GM23248 (cell line): ENCODE data around the gene DENND2A. TPM values are rescaled to one million over a fixed set of nuclear protein-coding genes. Genes with fewer than 3 reads are reported as not detected.

Source experiments
- DNase-seq: peaks from one replicate; pipeline ENCODE4 v3.0.0-alpha.2; 2015
- H2AFZ ChIP-seq: fragments of 200-600 bp; sonication (generic); 2 replicates; pipeline ENCODE4 v1.6.1; 2016; ENCODE audit warnings: antibody characterized with exemption
- H3F3A ChIP-seq: fragments of 200-600 bp; sonication (generic); 2 replicates; pipeline ENCODE4 v1.6.1; 2016; ENCODE audit warnings: mild to moderate bottlenecking, antibody characterized with exemption, mixed run types; ENCODE audit not compliant: insufficient read depth
- H3K27ac ChIP-seq: fragments of 200-600 bp; sonication (generic); 2 replicates; pipeline ENCODE4 v1.5.1; 2016; ENCODE audit warnings: mild to moderate bottlenecking
- H3K27me3 ChIP-seq: fragments of 200-600 bp; sonication (generic); replicated peaks from 2 replicates; pipeline ENCODE4 v1.6.1; 2016; ENCODE audit warnings: mild to moderate bottlenecking; ENCODE audit not compliant: insufficient read depth
- H3K36me3 ChIP-seq: fragments of 200-600 bp; sonication (generic); 2 replicates; pipeline ENCODE4 v1.6.1; 2016; ENCODE audit warnings: low read depth, mild to moderate bottlenecking
- H3K4me1 ChIP-seq: fragments of 200-600 bp; sonication (generic); 2 replicates; pipeline ENCODE4 v1.6.1; 2016; ENCODE audit warnings: mild to moderate bottlenecking; ENCODE audit not compliant: insufficient read depth
- H3K4me2 ChIP-seq: fragments of 200-600 bp; sonication (generic); one replicate; pipeline ENCODE4 v1.6.1; 2016; ENCODE audit warnings: mild to moderate bottlenecking; ENCODE audit not compliant: unreplicated experiment
- H3K4me3 ChIP-seq: fragments of 200-600 bp; sonication (generic); 2 replicates; pipeline ENCODE4 v1.5.1; 2016; ENCODE audit warnings: mild to moderate bottlenecking
- H3K79me2 ChIP-seq: fragments of 200-600 bp; sonication (generic); 2 replicates; pipeline ENCODE4 v1.6.1; 2016; ENCODE audit warnings: mild to moderate bottlenecking; ENCODE audit not compliant: insufficient read depth
- H3K9ac ChIP-seq: fragments of 200-600 bp; sonication (generic); 2 replicates; pipeline ENCODE4 v1.6.1; 2016; ENCODE audit warnings: mild to moderate bottlenecking
- H3K9me2 ChIP-seq: fragments of 200-600 bp; sonication (generic); 2 replicates; pipeline ENCODE4 v1.6.1; 2016; ENCODE audit warnings: mixed run types, mild to moderate bottlenecking, moderate library complexity; ENCODE audit not compliant: insufficient read depth
- H3K9me3 ChIP-seq: fragments of 200-600 bp; sonication (generic); one replicate; pipeline ENCODE4 v1.6.1; 2017; ENCODE audit warnings: low read depth
- H4K20me1 ChIP-seq: fragments of 200-600 bp; sonication (generic); 2 replicates; pipeline ENCODE4 v1.6.0; 2016; ENCODE audit not compliant: insufficient read depth
- EZH2 ChIP-seq: fragments of 200-600 bp; sonication (generic); IDR thresholded peaks from 2 replicates; pipeline ENCODE4 v1.6.1; 2018; ENCODE audit warnings: antibody characterized with exemption, mild to moderate bottlenecking; ENCODE audit not compliant: insufficient read depth, poor library complexity, severe bottlenecking
- EZH2phosphoT487 ChIP-seq: fragments of 200-600 bp; sonication (generic); IDR thresholded peaks from 2 replicates; pipeline ENCODE4 v1.6.1; 2018; ENCODE audit warnings: antibody characterized with exemption, moderate library complexity, mild to moderate bottlenecking, low read depth; ENCODE audit not compliant: insufficient read depth
- WGBS, 2 experiments: methylation state at CpG; one replicate each; pipeline ENCODE4 v1.1.6; 2015 to 2017; ENCODE audit warnings: low lambda C conversion rate in 2 of 2, low coverage in 1 of 2; ENCODE audit errors: missing lambda C conversion rate in 2 of 2; 5-methylcytosine and 5-hydroxymethylcytosine counted together
- in situ Hi-C: fragments of 300-500 bp; cut with MboI; formaldehyde crosslinking; loops from 2 replicates; pipeline ENCODE4 v1.15.0; 2020
- polyA plus RNA-seq: library from polyadenylated mRNA; unstranded; fragments of >200 nt; fragmentation: Nextera tagmentation; extraction: Ambion mirVana; gene quantifications from 2 replicates; pipeline ENCODE4 v1.2.1, GENCODE V29; 2016
- total RNA-seq: library from RNA; depleted of rRNA; stranded (reverse); fragments of >200 nt; shearing (Covaris generic); gene quantifications from 2 replicates; pipeline ENCODE4 v1.2.3, GENCODE V29; 2014

DENND2A gene
- total and polyA plus RNA-seq, 2 experiments from 2014 or later = 0.78 to 2.2 TPM

DNA sequence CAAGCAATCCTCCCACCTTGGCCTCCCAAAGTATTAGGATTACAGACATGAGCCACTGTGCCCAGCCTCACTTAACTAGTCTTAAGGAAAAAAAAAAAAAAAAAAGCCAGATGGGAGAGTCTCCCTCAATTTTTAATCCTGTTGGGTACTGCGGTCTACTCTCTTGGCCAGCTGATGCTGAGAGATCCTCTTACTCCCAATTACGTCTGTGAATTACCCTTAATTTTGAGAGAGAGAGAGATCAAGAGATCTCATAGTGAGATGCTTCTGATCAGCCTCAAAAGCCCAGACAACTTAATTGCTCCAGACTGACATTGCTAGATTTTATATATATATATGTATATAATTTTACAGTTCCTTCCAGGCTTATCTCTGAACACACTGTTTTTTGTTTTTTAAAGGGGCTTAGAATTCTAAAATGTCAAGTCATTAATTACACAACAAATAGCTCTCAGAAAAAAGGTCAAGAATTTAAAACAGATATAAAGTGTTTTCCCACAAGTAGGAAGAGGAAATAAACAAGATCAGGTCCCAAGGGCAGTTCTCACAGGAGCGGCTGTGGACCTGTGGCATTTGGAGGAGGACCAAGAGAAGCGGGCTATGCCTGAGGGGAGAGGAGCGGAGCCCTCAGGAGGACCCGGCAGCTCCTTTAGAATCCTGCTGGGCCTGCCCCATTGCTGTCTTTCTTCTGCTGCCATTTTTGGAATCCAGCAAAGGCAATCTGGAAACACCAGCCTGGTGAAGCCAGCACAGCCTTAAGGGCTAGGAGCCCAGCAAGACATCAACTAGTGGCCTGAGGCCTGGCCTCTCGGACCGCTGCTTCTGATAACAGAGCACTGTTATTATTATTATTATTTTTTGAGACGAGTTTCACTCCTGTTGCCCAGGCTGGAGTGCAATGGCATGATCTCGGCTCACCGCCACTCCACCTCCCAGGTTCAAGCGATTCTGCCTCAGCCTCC is 30.1 kb downstream of the DENND2A start:
- in situ Hi-C loops = no loop called here
- no peak for TF ChIP-seq EZH2
- no peak for TF ChIP-seq EZH2phosphoT487
- Histone ChIP-seq H3K79me2 (no peaks in the 10 kb centered on the region), H3K9me2 (no peaks in the 10 kb centered on the region), H3K9me3 (no peaks in the 10 kb centered on the region), H2AFZ (0 out of 2 replicates have a peak overlapping the region, but pooled peaks have one; percentile 13), H4K20me1 (no peaks in the 10 kb centered on the region), H3K36me3 (no peaks in the 10 kb centered on the region), H3K4me1 (peaks cover 45% of the 10 kb centered on the region), H3F3A (peaks cover 22% of the 10 kb centered on the region), H3K9ac (peak overlapping the region; percentile 26), H3K27me3 (no peaks in the 10 kb centered on the region), H3K4me3 (no peak overlapping the region), H3K4me2 (peak overlapping the region; percentile 22), H3K27ac (peak overlapping the region; percentile 73)
- 75 to 77% methylated on average over 12 of the region's 12 CpGs for WGBS, 2 experiments
- DNase-seq = peak; percentile 27

DNA sequence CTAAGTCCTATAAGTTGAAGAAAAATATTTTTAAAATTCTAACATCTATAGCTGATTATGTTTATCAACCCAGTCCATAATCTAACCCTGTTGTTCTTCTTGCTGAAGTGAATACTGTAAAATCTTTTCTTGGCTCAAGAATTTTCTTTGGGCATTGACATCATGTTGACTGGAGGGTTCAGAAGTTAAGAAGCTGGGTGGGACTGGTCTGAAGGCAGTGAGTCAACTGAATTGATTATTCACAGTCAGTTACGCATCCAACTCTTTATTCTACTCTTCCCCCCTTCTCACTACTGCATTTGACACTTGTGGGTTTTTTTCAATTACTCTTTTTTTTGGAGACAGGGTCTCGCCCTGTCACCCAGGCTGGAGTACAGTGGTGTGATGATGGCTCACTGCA is 31.0 kb downstream of the DENND2A start:
- WGBS, 2 experiments = 11 to 17% methylated on average over 2 of the region's 2 CpGs
- Histone ChIP-seq H3K79me2 (no peaks in the 10 kb centered on the region), H3K4me3 (no peak overlapping the region), H3K27me3 (no peaks in the 10 kb centered on the region), H3K4me1 (peaks cover 54% of the 10 kb centered on the region), H2AFZ (no peak overlapping the region), H3K36me3 (no peaks in the 10 kb centered on the region), H3K27ac (peak overlapping the region; percentile 73), H3K9ac (peak overlapping the region; percentile 26), H3K9me2 (no peaks in the 10 kb centered on the region), H3K4me2 (peak overlapping the region; percentile 22), H4K20me1 (no peaks in the 10 kb centered on the region), H3K9me3 (no peaks in the 10 kb centered on the region), H3F3A (peaks cover 28% of the 10 kb centered on the region)
- TF ChIP-seq EZH2 = no peak
- DNase-seq = peak; percentile 93
- in situ Hi-C loops = no loop called here

DNA sequence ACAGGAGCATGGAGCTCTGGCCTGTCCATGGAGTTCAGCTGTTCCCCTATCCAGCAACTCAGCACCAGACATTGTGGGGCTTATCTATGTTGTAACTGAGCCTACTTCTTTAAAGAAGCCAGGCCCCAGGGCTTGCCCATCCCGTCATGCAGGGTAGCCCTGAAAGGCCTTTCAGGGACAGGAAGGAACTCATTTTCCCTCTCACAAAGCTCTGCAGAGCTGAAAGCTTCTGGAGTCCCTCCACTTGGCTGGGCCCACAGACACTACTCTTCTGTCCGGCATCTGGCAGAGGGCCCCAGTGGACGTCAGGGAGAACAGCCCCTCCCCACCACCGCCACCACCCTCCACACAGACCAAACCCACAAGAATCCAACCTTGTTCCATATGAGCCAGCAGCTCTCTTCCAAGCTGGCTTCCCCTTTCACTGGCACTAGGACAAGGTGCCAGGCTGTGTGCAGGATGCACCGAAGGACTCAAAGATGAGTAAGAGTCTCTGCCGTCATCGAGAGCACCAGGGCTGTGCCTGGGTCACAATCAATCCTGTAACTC is 33.1 kb downstream of the DENND2A start:
- H3K4me1 ChIP-seq = peaks cover 61% of the 10 kb centered on the region
- H3K4me2 ChIP-seq = no peak overlapping the region
- H3K4me3 ChIP-seq = no peak overlapping the region
- H3K27ac ChIP-seq = peak overlapping the region; percentile 73
- no peaks in the 10 kb centered on the region for H3K79me2 ChIP-seq
- peak; percentile 89 for DNase-seq
- H3K9me2 ChIP-seq = no peaks in the 10 kb centered on the region
- TF ChIP-seq EZH2phosphoT487 = no peak
- TF ChIP-seq EZH2 = no peak
- 1 to 5% methylated on average over 7 of the region's 7 CpGs for WGBS, 2 experiments
- no peaks in the 10 kb centered on the region for H3K9me3 ChIP-seq
- H3F3A ChIP-seq = peaks cover 35% of the 10 kb centered on the region
- H4K20me1 ChIP-seq = no peaks in the 10 kb centered on the region
- peak overlapping the region; percentile 49 for H3K9ac ChIP-seq
- no peaks in the 10 kb centered on the region for H3K27me3 ChIP-seq
- H2AFZ ChIP-seq = peak overlapping the region; percentile 26
- in situ Hi-C loops = no loop called here
- H3K36me3 ChIP-seq = no peaks in the 10 kb centered on the region

DNA sequence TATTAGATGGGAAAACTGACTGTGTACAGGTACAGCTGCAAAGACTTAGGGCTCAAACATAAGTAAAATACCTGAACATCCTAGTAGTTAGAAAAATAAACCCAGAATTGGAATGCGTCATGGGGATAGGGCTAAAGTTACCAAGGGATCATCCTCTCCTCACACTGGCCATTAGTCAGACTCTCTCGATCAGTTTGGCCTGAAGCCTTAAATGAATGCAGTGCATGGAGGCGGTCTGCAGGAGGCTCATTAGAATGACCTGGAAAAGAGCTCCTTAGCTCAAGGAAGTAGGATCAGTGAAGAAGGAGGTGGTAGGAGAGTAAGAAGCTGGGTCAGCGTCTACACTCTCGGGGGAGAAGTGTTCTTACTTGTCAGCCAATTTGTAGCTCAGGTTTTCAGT is 35.3 kb downstream of the DENND2A start:
- peak overlapping the region; percentile 99 for H3K27ac ChIP-seq
- no peaks in the 10 kb centered on the region for H3K9me3 ChIP-seq
- H3K4me2 ChIP-seq = peak overlapping the region; percentile 83
- 38 to 40% methylated on average over 5 of the region's 5 CpGs for WGBS, 2 experiments
- peaks cover 58% of the 10 kb centered on the region for H3K4me1 ChIP-seq
- no peak for TF ChIP-seq EZH2
- TF ChIP-seq EZH2phosphoT487 = no peak
- in situ Hi-C loops = no loop called here
- no peaks in the 10 kb centered on the region for H3K27me3 ChIP-seq
- peaks cover 35% of the 10 kb centered on the region for H3F3A ChIP-seq
- H3K4me3 ChIP-seq = 0 out of 2 replicates have a peak overlapping the region, but pooled peaks have one; percentile 31
- H3K36me3 ChIP-seq = no peaks in the 10 kb centered on the region
- H3K9ac ChIP-seq = peak overlapping the region; percentile 82
- DNase-seq = peak; percentile 94
- no peaks in the 10 kb centered on the region for H4K20me1 ChIP-seq
- no peaks in the 10 kb centered on the region for H3K9me2 ChIP-seq
- peak overlapping the region; percentile 42 for H2AFZ ChIP-seq
- H3K79me2 ChIP-seq = no peaks in the 10 kb centered on the region
